GM12892 (cell line): ENCODE results near the gene ATP5PO.

Experiments
- POLR2A ChIP-seq: IDR thresholded peaks from 2 replicates; pipeline ENCODE4 v1.6.1; 2011; ENCODE audit warnings: low read depth, low read length, control low read depth
- POLR2AphosphoS5 ChIP-seq: IDR thresholded peaks from 2 replicates; pipeline ENCODE4 v1.6.1; 2011; ENCODE audit warnings: low read depth, low read length, control low read depth
- TAF1 ChIP-seq: IDR thresholded peaks from 2 replicates; pipeline ENCODE4 v1.6.1; 2011; ENCODE audit warnings: low read depth, mild to moderate bottlenecking, control low read depth, low read length, borderline replicate concordance

- no peak for TF ChIP-seq POLR2A
- TF ChIP-seq POLR2AphosphoS5, result no peak
- no peak for TF ChIP-seq TAF1
These were observed 21.5 kb upstream of the ATP5PO start for GRCh38 chr21:33937146-33937545.
